Measurements from ENCODE around the gene TEKT3.

TEKT3 gene

GRCh38 chr17:15262291-15263205, 78.8 kb downstream of the TEKT3 start:
- TF ChIP-seq MYC (IDR thresholded peaks at IDR 0.05; ENCODE audit: low read depth, low read length) (no peak), POLR2A (IDR thresholded peaks at IDR 0.05; ENCODE audit: extremely low read depth, insufficient read length) (no peak), MAX (IDR thresholded peaks at IDR 0.05; ENCODE audit: low read depth, low read length) (no peak)
- TF ChIP-seq, protein P1, sequence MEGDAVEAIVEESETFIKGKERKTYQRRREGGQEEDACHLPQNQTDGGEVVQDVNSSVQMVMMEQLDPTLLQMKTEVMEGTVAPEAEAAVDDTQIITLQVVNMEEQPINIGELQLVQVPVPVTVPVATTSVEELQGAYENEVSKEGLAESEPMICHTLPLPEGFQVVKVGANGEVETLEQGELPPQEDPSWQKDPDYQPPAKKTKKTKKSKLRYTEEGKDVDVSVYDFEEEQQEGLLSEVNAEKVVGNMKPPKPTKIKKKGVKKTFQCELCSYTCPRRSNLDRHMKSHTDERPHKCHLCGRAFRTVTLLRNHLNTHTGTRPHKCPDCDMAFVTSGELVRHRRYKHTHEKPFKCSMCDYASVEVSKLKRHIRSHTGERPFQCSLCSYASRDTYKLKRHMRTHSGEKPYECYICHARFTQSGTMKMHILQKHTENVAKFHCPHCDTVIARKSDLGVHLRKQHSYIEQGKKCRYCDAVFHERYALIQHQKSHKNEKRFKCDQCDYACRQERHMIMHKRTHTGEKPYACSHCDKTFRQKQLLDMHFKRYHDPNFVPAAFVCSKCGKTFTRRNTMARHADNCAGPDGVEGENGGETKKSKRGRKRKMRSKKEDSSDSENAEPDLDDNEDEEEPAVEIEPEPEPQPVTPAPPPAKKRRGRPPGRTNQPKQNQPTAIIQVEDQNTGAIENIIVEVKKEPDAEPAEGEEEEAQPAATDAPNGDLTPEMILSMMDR (IDR thresholded peaks at IDR 0.05; ENCODE audit: low read depth, low read length) = no peak
- peak; percentile 38 for DNase-seq (ENCODE audit: low read depth)
- H3K4me3 ChIP-seq (ENCODE audit: low read depth, low read length) = no peak overlapping the region

- no peak for DNase-seq (ENCODE audit: low read depth)
- TF ChIP-seq MYC (IDR thresholded peaks at IDR 0.05; ENCODE audit: low read depth, low read length) = no peak
- TF ChIP-seq, protein P1 (IDR thresholded peaks at IDR 0.05; ENCODE audit: low read depth, low read length) = no peak
- no peak for TF ChIP-seq POLR2A (IDR thresholded peaks at IDR 0.05; ENCODE audit: extremely low read depth, insufficient read length)
- no peak for TF ChIP-seq MAX (IDR thresholded peaks at IDR 0.05; ENCODE audit: low read depth, low read length)
- H3K4me3 ChIP-seq (ENCODE audit: low read depth, low read length) = no peak overlapping the region
Observed at GRCh38 chr17:15261802-15262290, 79.6 kb downstream of the TEKT3 start.

DNA sequence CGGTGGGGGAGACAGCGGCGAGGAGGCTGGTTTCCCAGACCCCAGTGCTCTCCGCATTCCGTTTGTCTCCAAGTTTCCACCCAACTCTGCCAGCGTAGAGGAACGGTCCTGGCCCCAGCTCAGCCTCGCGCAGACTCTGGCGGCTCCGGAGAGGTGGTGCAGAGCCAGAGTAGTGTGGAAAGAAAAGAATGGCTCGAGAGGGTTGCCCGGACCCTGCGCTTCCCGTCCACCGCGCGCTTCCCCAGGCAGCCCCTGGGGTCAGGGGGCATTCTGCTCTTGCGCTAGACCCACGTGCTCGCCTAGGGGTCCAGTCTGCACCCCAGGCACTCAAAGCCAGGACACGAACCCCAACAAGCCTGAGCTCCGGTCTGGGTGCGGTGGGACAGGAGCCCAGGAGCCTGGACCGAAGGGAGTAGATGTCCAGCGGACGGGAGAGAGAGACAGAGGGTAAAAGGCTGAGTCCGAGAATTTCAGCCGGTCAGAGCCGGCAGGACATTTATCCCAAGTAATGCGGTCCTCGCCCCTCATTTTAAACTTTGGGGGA, 80.1 kb downstream of the TEKT3 start:
- H3K4me3 ChIP-seq (ENCODE audit: low read depth, low read length) = peak overlapping the region; percentile 48
- no peak for TF ChIP-seq MAX (IDR thresholded peaks at IDR 0.05; ENCODE audit: low read depth, low read length)
- TF ChIP-seq POLR2A (IDR thresholded peaks at IDR 0.05; ENCODE audit: extremely low read depth, insufficient read length) = no peak
- TF ChIP-seq MYC (IDR thresholded peaks at IDR 0.05; ENCODE audit: low read depth, low read length) = no peak
- TF ChIP-seq, protein P1 (IDR thresholded peaks at IDR 0.05; ENCODE audit: low read depth, low read length) = no peak
- DNase-seq (ENCODE audit: low read depth) = no peak

- DNase-seq (ENCODE audit: low read depth) = peak; percentile 84
- no peak for TF ChIP-seq POLR2A (IDR thresholded peaks at IDR 0.05; ENCODE audit: extremely low read depth, insufficient read length)
- TF ChIP-seq MYC (IDR thresholded peaks at IDR 0.05; ENCODE audit: low read depth, low read length) = no peak
- TF ChIP-seq MAX (IDR thresholded peaks at IDR 0.05; ENCODE audit: low read depth, low read length) = no peak
- TF ChIP-seq, protein P1 (IDR thresholded peaks at IDR 0.05; ENCODE audit: low read depth, low read length) = peak; percentile 42
- H3K4me3 ChIP-seq (ENCODE audit: low read depth, low read length) = peak overlapping the region; percentile 56
Observed at GRCh38 chr17:15260376-15261257, 80.8 kb downstream of the TEKT3 start.

- H3K4me3 ChIP-seq (ENCODE audit: low read depth, low read length) = no peak overlapping the region
- no peak for TF ChIP-seq POLR2A (IDR thresholded peaks at IDR 0.05; ENCODE audit: extremely low read depth, insufficient read length)
- no peak for TF ChIP-seq MYC (IDR thresholded peaks at IDR 0.05; ENCODE audit: low read depth, low read length)
- TF ChIP-seq, protein P1 (IDR thresholded peaks at IDR 0.05; ENCODE audit: low read depth, low read length) = no peak
- TF ChIP-seq MAX (IDR thresholded peaks at IDR 0.05; ENCODE audit: low read depth, low read length) = no peak
- no peak for DNase-seq (ENCODE audit: low read depth)
Observed at GRCh38 chr17:15257796-15258512, 83.4 kb downstream of the TEKT3 start.

Data from NB4 (cell line).